H9 (cell line): Measurements from ENCODE around the gene UNC5A. TPM values are rescaled to one million over a fixed set of nuclear protein-coding genes. Genes with fewer than 3 reads are reported as not detected.

ENCODE experiments used
- DNase-seq: peaks from one replicate; pipeline ENCODE4 v3.0.0-alpha.2; 2017
- H2AFZ ChIP-seq: one replicate; pipeline ENCODE4 v1.6.1; 2013; ENCODE audit warnings: mild to moderate bottlenecking, low read length, control low read depth, moderate library complexity
- H2AK5ac ChIP-seq: 2 replicates; pipeline ENCODE4 v1.6.1; 2013; ENCODE audit warnings: low read length, control low read depth, mixed read lengths; ENCODE audit not compliant: insufficient read length
- H2BK120ac ChIP-seq: one replicate; pipeline ENCODE4 v1.6.1; 2013; ENCODE audit warnings: low read depth, mild to moderate bottlenecking, low read length, control low read depth, inconsistent platforms; ENCODE audit not compliant: poor library complexity, severe bottlenecking
- H2BK12ac ChIP-seq: 2 replicates; pipeline ENCODE4 v1.6.1; 2013; ENCODE audit warnings: low read length, control low read depth, mixed read lengths, low read depth; ENCODE audit not compliant: insufficient read length
- H2BK15ac ChIP-seq: 2 replicates; pipeline ENCODE4 v1.6.1; 2013; ENCODE audit warnings: low read depth, low read length, control low read depth
- H2BK20ac ChIP-seq: one replicate; pipeline ENCODE4 v1.6.1; 2013; ENCODE audit warnings: low read depth, mild to moderate bottlenecking, low read length, control low read depth, inconsistent platforms; ENCODE audit not compliant: poor library complexity, severe bottlenecking
- H2BK5ac ChIP-seq: 2 replicates; pipeline ENCODE4 v1.6.1; 2013; ENCODE audit warnings: low read length, control low read depth, mixed read lengths; ENCODE audit not compliant: insufficient read length
- H3K14ac ChIP-seq: 2 replicates; pipeline ENCODE4 v1.6.1; 2013; ENCODE audit warnings: low read length, control low read depth; ENCODE audit not compliant: insufficient read depth
- H3K18ac ChIP-seq: 2 replicates; pipeline ENCODE4 v1.6.1; 2013; ENCODE audit warnings: low read depth, mild to moderate bottlenecking, mixed read lengths, low read length, control low read depth; ENCODE audit not compliant: insufficient read length
- H3K23ac ChIP-seq: 2 replicates; pipeline ENCODE4 v1.6.1; 2013; ENCODE audit warnings: low read length, control low read depth, mixed read lengths, low read depth; ENCODE audit not compliant: insufficient read length
- H3K23me2 ChIP-seq: 2 replicates; pipeline ENCODE4 v1.6.1; 2013; ENCODE audit warnings: low read depth, mild to moderate bottlenecking, mixed read lengths, low read length, control low read depth; ENCODE audit not compliant: insufficient read length, poor library complexity, severe bottlenecking
- H3K27ac ChIP-seq: 2 replicates; pipeline ENCODE4 v1.5.1; 2013; ENCODE audit warnings: low read length, control low read depth, mixed read lengths, low read depth; ENCODE audit not compliant: insufficient read length
- H3K27me3 ChIP-seq: 2 replicates; pipeline ENCODE4 v1.6.1; 2013; ENCODE audit warnings: low read length, control low read depth, inconsistent platforms; ENCODE audit not compliant: insufficient read depth
- H3K4ac ChIP-seq: 2 replicates; pipeline ENCODE4 v1.6.1; 2013; ENCODE audit warnings: low read depth, mild to moderate bottlenecking, control low read depth, inconsistent platforms, low read length, moderate library complexity
- H3K4me1 ChIP-seq: 2 replicates; pipeline ENCODE4 v1.6.1; 2013; ENCODE audit warnings: low read length, control low read depth, inconsistent platforms; ENCODE audit not compliant: insufficient read depth
- H3K4me2 ChIP-seq: 2 replicates; pipeline ENCODE4 v1.6.1; 2013; ENCODE audit warnings: low read length, control low read depth, mixed read lengths; ENCODE audit not compliant: insufficient read length, insufficient read depth
- H3K56ac ChIP-seq: 2 replicates; pipeline ENCODE4 v1.6.1; 2013; ENCODE audit warnings: low read depth, mild to moderate bottlenecking, mixed read lengths, low read length, control low read depth; ENCODE audit not compliant: insufficient read length
- H3K79me1 ChIP-seq: 2 replicates; pipeline ENCODE4 v1.6.1; 2013; ENCODE audit warnings: low read depth, mild to moderate bottlenecking, moderate library complexity, low read length, control low read depth, inconsistent platforms; ENCODE audit not compliant: insufficient read depth, poor library complexity, severe bottlenecking
- H3K79me2 ChIP-seq: 2 replicates; pipeline ENCODE4 v1.6.1; 2013; ENCODE audit warnings: low read length, control low read depth, inconsistent platforms; ENCODE audit not compliant: insufficient read depth
- H3K9ac ChIP-seq: 2 replicates; pipeline ENCODE4 v1.6.1; 2013; ENCODE audit warnings: low read length, control low read depth, mixed read lengths; ENCODE audit not compliant: insufficient read length; ENCODE audit errors: extremely low read depth
- H3K9me3 ChIP-seq: one replicate; pipeline ENCODE4 v1.6.1; 2013; ENCODE audit warnings: low read depth, low read length, inconsistent platforms; ENCODE audit not compliant: control insufficient read depth
- H3T11ph ChIP-seq: one replicate; pipeline ENCODE4 v1.6.1; 2013; ENCODE audit warnings: mild to moderate bottlenecking, low read length, control low read depth, inconsistent platforms
- H4K20me1 ChIP-seq: one replicate; pipeline ENCODE4 v1.6.1; 2013; ENCODE audit not compliant: control insufficient read depth, insufficient read length, insufficient read depth
- H4K5ac ChIP-seq: 2 replicates; pipeline ENCODE4 v1.6.1; 2013; ENCODE audit warnings: low read depth, mild to moderate bottlenecking, mixed read lengths, low read length, control low read depth; ENCODE audit not compliant: insufficient read length
- H4K8ac ChIP-seq: replicated peaks from 2 replicates; pipeline ENCODE4 v1.6.1; 2013; ENCODE audit warnings: low read length, control low read depth, mixed read lengths, low read depth; ENCODE audit not compliant: insufficient read length
- H4K91ac ChIP-seq: 2 replicates; pipeline ENCODE4 v1.6.1; 2013; ENCODE audit warnings: low read depth, mild to moderate bottlenecking, moderate library complexity, mixed read lengths, low read length, control low read depth; ENCODE audit not compliant: insufficient read length
- H3K27ac Mint-ChIP-seq, 3 experiments: 2 replicates in 2 of 3; 3 replicates in 1 of 3; pipeline ENCODE4 v1.8.0; 2020 to 2021; ENCODE audit warnings: mixed read lengths in 3 of 3, mild to moderate bottlenecking in 1 of 3, moderate library complexity in 1 of 3
- H3K27me3 Mint-ChIP-seq: 2 replicates; pipeline ENCODE4 v1.8.0; 2021; ENCODE audit warnings: low read depth, mild to moderate bottlenecking, moderate library complexity, mixed read lengths
- H3K36me3 Mint-ChIP-seq, 3 experiments: 2 replicates in 2 of 3; 3 replicates in 1 of 3; pipeline ENCODE4 v1.8.0; 2020 to 2021; ENCODE audit warnings: low read depth in 3 of 3, mixed read lengths in 3 of 3; ENCODE audit not compliant: insufficient read depth in 1 of 3
- H3K4me1 Mint-ChIP-seq, 2 experiments: 2 replicates each; pipeline ENCODE4 v1.8.0; 2020; ENCODE audit warnings: mixed read lengths in 2 of 2
- H3K4me3 Mint-ChIP-seq, 2 experiments: 2 replicates in 1 of 2; 3 replicates in 1 of 2; pipeline ENCODE4 v1.8.0; 2020 to 2021; ENCODE audit warnings: mild to moderate bottlenecking in 2 of 2, mixed read lengths in 2 of 2, moderate library complexity in 1 of 2
- H3K9me3 Mint-ChIP-seq, 2 experiments: 2 replicates in 1 of 2; 3 replicates in 1 of 2; pipeline ENCODE4 v1.8.0; 2020; ENCODE audit warnings: mild to moderate bottlenecking in 2 of 2, mixed read lengths in 2 of 2, moderate library complexity in 1 of 2
- CTCF ChIP-seq: fragments of 200-600 bp; sonication (generic); conservative IDR thresholded peaks from 3 replicates; pipeline ENCODE4 v1.8.0; 2021; ENCODE audit warnings: antibody characterized with exemption, mild to moderate bottlenecking
- WGBS: extraction: QIAGEN DNeasy Blood & Tissue Kit; methylation state at CpG from one replicate; pipeline ENCODE4 v1.1.7; 2013; ENCODE audit warnings: missing lambda C conversion rate, low lambda C conversion rate, mixed read lengths; ENCODE audit not compliant: insufficient read length; ENCODE audit errors: extremely low coverage; 5-methylcytosine and 5-hydroxymethylcytosine counted together
- total RNA-seq: library from RNA; stranded (reverse); gene quantifications from 2 replicates; pipeline ENCODE4 v1.2.1, GENCODE V29; 2021

UNC5A gene
- total RNA-seq, 1 experiment from 2014 or later: 4.4 TPM

- Mint-ChIP-seq H3K27ac (no peak overlapping the region), H3K27me3 (peaks cover 9% of the 10 kb centered on the region), H3K36me3 (no peaks in the 10 kb centered on the region), H3K9me3 (no peaks in the 10 kb centered on the region), H3K4me1 (peaks cover 15 to 30% of the 10 kb centered on the region in 2 experiments), H3K4me3 (no peak overlapping the region)
- H4K20me1 ChIP-seq: no peaks in the 10 kb centered on the region
- H3K23ac ChIP-seq: no peak overlapping the region
- no peak overlapping the region for H2BK12ac ChIP-seq
- H3K79me2 ChIP-seq: no peaks in the 10 kb centered on the region
- no peak overlapping the region for H2AFZ ChIP-seq
- H3K9me3 ChIP-seq: no peaks in the 10 kb centered on the region
- no peak overlapping the region for H3K18ac ChIP-seq
- no peak overlapping the region for H2AK5ac ChIP-seq
- H2BK120ac ChIP-seq: no peak overlapping the region
- H4K91ac ChIP-seq: no peak overlapping the region
- no peak overlapping the region for H2BK20ac ChIP-seq
- no peak overlapping the region for H2BK15ac ChIP-seq
- no peak overlapping the region for H3K27ac ChIP-seq
- H3K4me2 ChIP-seq: no peak overlapping the region
- no peaks in the 10 kb centered on the region for H3K4me1 ChIP-seq
- WGBS: no CpG with 5 or more reads among the region's 5 CpGs
- no peak overlapping the region for H4K8ac ChIP-seq
- H3K56ac ChIP-seq: no peak overlapping the region
- no peak overlapping the region for H2BK5ac ChIP-seq
- H3K9ac ChIP-seq: no peak overlapping the region
- H3K14ac ChIP-seq: no peak overlapping the region
- no peaks in the 10 kb centered on the region for H3K23me2 ChIP-seq
- no peak for TF ChIP-seq CTCF
- no peaks in the 10 kb centered on the region for H3K79me1 ChIP-seq
- H3T11ph ChIP-seq: no peak overlapping the region
- no peak overlapping the region for H4K5ac ChIP-seq
- no peak for DNase-seq
- H3K4ac ChIP-seq: no peak overlapping the region
- no peaks in the 10 kb centered on the region for H3K27me3 ChIP-seq
Observed at GRCh38 chr5:176824604-176825003, 14.2 kb downstream of the UNC5A start.
